KMS-11 (cell line): ENCODE measurements around the gene SLC12A6.
"Not testable (repeated sequence)": the region's sequence is repeated elsewhere in the genome, so short reads cannot be mapped to it uniquely, and the experiment has no call there.

Experiments
- H2AFZ ChIP-seq: fragments of 200-600 bp; sonication (generic); 2 replicates; pipeline ENCODE4 v1.6.1; 2016; ENCODE audit warnings: antibody characterized with exemption, mixed run types, low read depth
- H3K27ac ChIP-seq: fragments of 200-600 bp; sonication (generic); 2 replicates; pipeline ENCODE4 v1.6.1; 2016; ENCODE audit warnings: mild to moderate bottlenecking, mixed run types
- H3K27me3 ChIP-seq: fragments of 200-600 bp; sonication (generic); 2 replicates; pipeline ENCODE4 v1.6.1; 2017; ENCODE audit warnings: mild to moderate bottlenecking, low read depth, mixed run types, moderate library complexity; ENCODE audit not compliant: insufficient read depth
- H3K36me3 ChIP-seq: fragments of 200-600 bp; sonication (generic); 2 replicates; pipeline ENCODE4 v1.6.1; 2017; ENCODE audit warnings: mild to moderate bottlenecking, mixed run types; ENCODE audit not compliant: insufficient read depth
- H3K4me1 ChIP-seq: fragments of 200-600 bp; sonication (generic); 2 replicates; pipeline ENCODE4 v1.6.1; 2016; ENCODE audit warnings: mild to moderate bottlenecking, low read depth, mixed run types; ENCODE audit not compliant: poor library complexity, severe bottlenecking
- H3K4me2 ChIP-seq: fragments of 200-600 bp; sonication (generic); 2 replicates; pipeline ENCODE4 v1.7.0; 2016; ENCODE audit warnings: mild to moderate bottlenecking, mixed run types
- H3K4me3 ChIP-seq: fragments of 200-600 bp; sonication (generic); IDR thresholded peaks from 2 replicates; pipeline ENCODE4 v1.6.1; 2017; ENCODE audit warnings: low read depth, low read length, mixed read lengths; ENCODE audit not compliant: insufficient read depth
- H3K79me2 ChIP-seq: fragments of 200-600 bp; sonication (generic); 2 replicates; pipeline ENCODE4 v1.6.1; 2016; ENCODE audit warnings: low read depth, mixed run types; ENCODE audit not compliant: insufficient read depth
- H3K9ac ChIP-seq: fragments of 200-600 bp; sonication (generic); 2 replicates; pipeline ENCODE4 v1.6.1; 2016; ENCODE audit warnings: mild to moderate bottlenecking, mixed run types
- H4K20me1 ChIP-seq: fragments of 200-600 bp; sonication (generic); 2 replicates; pipeline ENCODE4 v1.6.1; 2016; ENCODE audit warnings: mild to moderate bottlenecking, mixed run types; ENCODE audit not compliant: insufficient read depth
- TF ChIP-seq, protein P1 (sequence below): fragments of 200-600 bp; sonication (generic); conservative IDR thresholded peaks from 2 replicates; pipeline ENCODE4 v1.6.1; 2017; ENCODE audit warnings: low read depth, mild to moderate bottlenecking, antibody characterized with exemption, low read length, moderate library complexity, mixed read lengths

SLC12A6 gene

DNA sequence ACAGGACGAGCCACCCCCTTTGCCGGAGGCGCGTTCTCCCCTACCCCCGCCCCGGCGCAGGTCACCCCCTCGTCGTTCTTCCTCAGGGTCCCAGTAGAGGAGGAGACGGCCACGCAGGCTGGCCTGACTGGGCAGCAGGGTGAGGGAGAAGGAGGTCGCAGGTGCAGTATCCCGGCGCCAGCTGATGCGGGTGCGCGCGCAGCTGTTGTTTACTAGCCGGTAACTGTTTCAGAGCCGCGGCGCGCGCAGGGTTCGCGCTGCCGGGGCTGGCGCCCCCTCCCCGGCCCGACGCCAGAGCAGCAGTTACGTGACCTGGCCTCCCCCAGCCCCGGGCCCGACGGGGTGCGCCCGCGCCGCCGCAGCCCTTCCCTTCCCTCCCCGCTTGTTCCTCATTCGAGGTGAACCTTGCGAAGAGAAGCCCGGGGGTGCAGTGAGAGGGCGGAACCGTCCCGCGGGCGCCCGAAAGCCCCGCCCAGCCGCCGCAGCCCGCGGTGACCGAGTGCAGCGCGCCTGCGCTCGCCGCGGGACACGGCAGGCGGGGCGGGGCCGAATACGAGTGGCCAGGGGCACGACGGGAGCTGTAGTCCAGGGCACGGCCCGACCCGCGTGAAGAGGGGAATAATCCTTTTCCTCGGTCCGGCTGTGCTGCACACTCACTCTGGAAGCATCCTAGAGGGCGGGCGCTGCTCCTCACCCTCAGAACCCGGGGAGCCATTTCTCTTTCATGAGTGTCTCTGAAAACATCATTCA, at the start of gene SLC12A6:
TSS of gene SLC12A6 (minus strand) at position 225 of the 750 bp plus-strand sequence. CDS start 1,101 bp downstream, outside the sequence.
- peaks cover 13% of the 10 kb centered on the region for H3K79me2 ChIP-seq
- H3K4me3 ChIP-seq = peak within 1 kb of the TSS; percentile 68
- H3K4me1 ChIP-seq = peaks cover 11% of the 10 kb centered on the region
- no peak within 1 kb of the TSS for H3K27ac ChIP-seq
- peak within 1 kb of the TSS; percentile 51; the same call in 1 of the 2 replicates for H3K9ac ChIP-seq
- H4K20me1 ChIP-seq = no peaks in the 10 kb centered on the region
- TF ChIP-seq, protein P1, sequence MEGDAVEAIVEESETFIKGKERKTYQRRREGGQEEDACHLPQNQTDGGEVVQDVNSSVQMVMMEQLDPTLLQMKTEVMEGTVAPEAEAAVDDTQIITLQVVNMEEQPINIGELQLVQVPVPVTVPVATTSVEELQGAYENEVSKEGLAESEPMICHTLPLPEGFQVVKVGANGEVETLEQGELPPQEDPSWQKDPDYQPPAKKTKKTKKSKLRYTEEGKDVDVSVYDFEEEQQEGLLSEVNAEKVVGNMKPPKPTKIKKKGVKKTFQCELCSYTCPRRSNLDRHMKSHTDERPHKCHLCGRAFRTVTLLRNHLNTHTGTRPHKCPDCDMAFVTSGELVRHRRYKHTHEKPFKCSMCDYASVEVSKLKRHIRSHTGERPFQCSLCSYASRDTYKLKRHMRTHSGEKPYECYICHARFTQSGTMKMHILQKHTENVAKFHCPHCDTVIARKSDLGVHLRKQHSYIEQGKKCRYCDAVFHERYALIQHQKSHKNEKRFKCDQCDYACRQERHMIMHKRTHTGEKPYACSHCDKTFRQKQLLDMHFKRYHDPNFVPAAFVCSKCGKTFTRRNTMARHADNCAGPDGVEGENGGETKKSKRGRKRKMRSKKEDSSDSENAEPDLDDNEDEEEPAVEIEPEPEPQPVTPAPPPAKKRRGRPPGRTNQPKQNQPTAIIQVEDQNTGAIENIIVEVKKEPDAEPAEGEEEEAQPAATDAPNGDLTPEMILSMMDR = no peak
- peak within 1 kb of the TSS; percentile 76 for H3K4me2 ChIP-seq
- no peaks in the 10 kb centered on the region for H3K27me3 ChIP-seq
- no peaks in the 10 kb centered on the region for H3K36me3 ChIP-seq
- peak within 1 kb of the TSS; percentile 91 for H2AFZ ChIP-seq

DNA sequence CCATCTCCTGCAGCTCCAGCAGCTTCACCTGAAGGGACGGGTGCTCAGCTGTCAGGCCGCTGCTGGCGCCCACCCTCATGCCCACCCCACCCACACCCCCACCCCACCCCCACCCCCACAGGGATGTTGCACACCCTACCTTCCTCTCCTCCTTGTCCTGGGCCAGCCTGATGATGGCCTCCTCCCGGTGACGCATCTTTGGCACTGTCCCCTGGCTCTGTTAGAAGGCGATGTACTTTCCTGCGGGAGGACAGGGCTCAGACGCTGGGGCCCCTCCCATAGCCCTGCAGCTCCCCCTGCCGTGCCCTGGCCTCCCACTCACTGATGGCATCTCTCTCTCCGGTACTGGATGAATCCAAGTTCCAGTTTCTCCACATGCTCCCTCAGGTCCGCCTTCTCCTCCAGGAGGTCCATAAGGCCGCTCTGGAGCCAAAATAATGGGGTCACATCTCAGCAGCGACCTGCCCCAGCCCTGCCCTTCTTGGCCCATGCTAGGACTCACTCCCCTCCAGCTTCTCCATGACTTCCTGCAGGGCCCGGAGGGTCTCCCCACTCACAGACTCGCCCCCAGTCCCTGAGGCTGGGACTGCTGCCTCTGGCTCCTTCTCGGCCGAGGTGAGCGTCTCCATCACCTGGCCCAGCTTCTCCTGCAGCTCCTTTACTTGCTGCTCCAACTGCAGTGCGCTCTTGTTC, 44.4 kb upstream of the SLC12A6 start:
- not testable (repeated sequence) for H3K9ac ChIP-seq

DNA sequence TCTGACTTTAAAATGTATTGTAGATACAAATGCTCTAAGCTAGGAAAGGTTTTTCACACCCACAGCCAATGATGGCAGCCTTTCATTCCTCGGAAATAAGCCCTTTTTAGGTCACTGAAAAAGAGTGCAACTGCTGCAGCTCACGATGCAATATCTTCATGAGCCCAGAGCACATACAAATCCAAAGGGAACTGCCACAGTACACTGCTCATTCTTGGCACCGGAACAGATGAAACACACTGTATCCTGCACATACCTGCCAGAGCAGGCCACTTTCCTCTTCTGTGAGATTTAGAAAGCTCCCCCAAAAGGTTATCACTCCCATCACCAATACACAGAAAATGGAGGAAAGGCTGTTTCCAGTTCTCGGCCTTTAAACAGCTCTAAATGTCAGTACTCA, 42.9 kb upstream of the SLC12A6 start:
- not testable (repeated sequence) for H3K27me3 ChIP-seq, H3K36me3 ChIP-seq, H3K4me2 ChIP-seq, H3K9ac ChIP-seq, H3K79me2 ChIP-seq, H3K27ac ChIP-seq, H3K4me1 ChIP-seq, H3K4me3 ChIP-seq, H2AFZ ChIP-seq, H4K20me1 ChIP-seq

More for the DNA sequence above, 44.4 kb upstream of the SLC12A6 start:
- not testable (repeated sequence) for H3K4me2 ChIP-seq, H3K27me3 ChIP-seq, H4K20me1 ChIP-seq, H3K79me2 ChIP-seq, H3K27ac ChIP-seq, H2AFZ ChIP-seq, H3K4me3 ChIP-seq, H3K4me1 ChIP-seq, H3K36me3 ChIP-seq

DNA sequence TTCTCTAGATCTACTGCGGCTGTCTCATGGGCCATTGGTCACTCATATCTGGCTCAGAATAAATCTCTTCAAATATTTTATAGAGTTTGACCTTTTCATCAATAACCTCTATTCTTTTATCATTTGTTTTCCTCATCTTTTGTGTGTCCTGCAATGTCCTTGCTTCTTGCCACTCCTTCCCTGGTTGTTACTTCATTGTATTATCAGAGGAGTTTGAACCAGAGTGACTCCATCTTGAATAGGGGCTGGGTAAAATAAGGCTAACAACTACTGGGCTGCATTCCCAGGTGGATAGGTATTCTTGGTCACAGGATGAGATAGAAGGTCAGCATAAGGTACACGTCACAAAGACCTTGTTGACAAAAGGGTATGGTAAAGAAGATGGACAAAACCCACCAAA, 39.3 kb upstream of the SLC12A6 start:
- no peak overlapping the region for H3K4me2 ChIP-seq
- H3K27ac ChIP-seq = no peak overlapping the region
- H3K36me3 ChIP-seq = no peaks in the 10 kb centered on the region
- H4K20me1 ChIP-seq = no peaks in the 10 kb centered on the region
- H3K79me2 ChIP-seq = no peaks in the 10 kb centered on the region
- no peaks in the 10 kb centered on the region for H3K27me3 ChIP-seq
- H3K9ac ChIP-seq = no peak overlapping the region
- H3K4me3 ChIP-seq = no peak overlapping the region
- H2AFZ ChIP-seq = no peak overlapping the region
- no peaks in the 10 kb centered on the region for H3K4me1 ChIP-seq
- TF ChIP-seq, protein P1 = no peak

DNA sequence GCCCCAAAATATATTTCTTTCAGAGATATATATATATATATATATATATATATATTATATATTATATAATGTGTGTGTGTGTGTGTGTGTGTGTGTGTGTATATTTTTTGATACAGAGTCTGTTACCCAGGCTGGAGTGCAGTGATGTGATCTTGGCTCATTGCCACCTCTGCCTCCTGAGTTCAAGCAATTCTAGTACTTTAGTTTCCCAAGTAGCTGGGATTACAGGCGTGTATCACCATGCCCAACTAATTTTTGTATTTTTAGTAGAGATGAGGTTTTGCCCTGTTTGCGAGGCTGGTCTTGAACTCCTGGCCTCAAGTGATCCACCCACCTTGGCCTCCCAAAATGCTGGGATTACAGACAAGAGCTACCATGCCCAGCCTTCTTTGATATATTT, 38.0 kb upstream of the SLC12A6 start:
- H2AFZ ChIP-seq, H3K36me3 ChIP-seq, H3K4me3 ChIP-seq, H3K4me1 ChIP-seq, H3K79me2 ChIP-seq, H3K4me2 ChIP-seq, H3K27me3 ChIP-seq, H4K20me1 ChIP-seq, H3K9ac ChIP-seq, H3K27ac ChIP-seq: not testable (repeated sequence)
